DND-41 (cell line): ENCODE data around the gene DDRGK1.

Experiments used
- ATAC-seq: fragments of 200-7000 bp; cut with Tn5 transposase; 3 replicates; pipeline ENCODE4 v1.9.1; 2021; ENCODE audit warnings: low read depth; ENCODE audit not compliant: insufficient read depth
- DNase-seq: peaks from one replicate; pipeline ENCODE4 v3.0.0-alpha.2; 2020
- H2AFZ ChIP-seq: 2 replicates; pipeline ENCODE4 v1.6.0; 2012; ENCODE audit warnings: low read depth, low read length
- H3K27ac ChIP-seq: 2 replicates; pipeline ENCODE4 v1.5.1; 2012; ENCODE audit warnings: low read length, inconsistent platforms
- H3K27me3 ChIP-seq: fragments of 200-600 bp; sonication (generic); 2 replicates; pipeline ENCODE4 v1.6.0; 2012; ENCODE audit warnings: low read length, mild to moderate bottlenecking, inconsistent platforms; ENCODE audit not compliant: insufficient read depth, poor library complexity
- H3K36me3 ChIP-seq: 2 replicates; pipeline ENCODE4 v1.5.1; 2012; ENCODE audit warnings: low read length, inconsistent platforms; ENCODE audit not compliant: insufficient read depth
- H3K4me1 ChIP-seq: 2 replicates; pipeline ENCODE4 v1.5.1; 2012; ENCODE audit warnings: mild to moderate bottlenecking, low read length; ENCODE audit not compliant: insufficient read depth
- H3K4me2 ChIP-seq: 2 replicates; pipeline ENCODE4 v1.6.0; 2012; ENCODE audit warnings: mild to moderate bottlenecking, moderate library complexity, low read length, inconsistent platforms; ENCODE audit not compliant: insufficient read depth
- H3K4me3 ChIP-seq, 2 experiments: fragments of 200-600 bp in 1 of 2; shearing (Covaris generic) in 1 of 2; 2 replicates each; pipeline ENCODE4 v1.5.1; 2012 to 2016; ENCODE audit warnings: inconsistent platforms in 2 of 2, low read length in 2 of 2, mild to moderate bottlenecking in 2 of 2, low read depth in 1 of 2, moderate library complexity in 1 of 2
- H3K79me2 ChIP-seq: 2 replicates; pipeline ENCODE4 v1.6.0; 2012; ENCODE audit warnings: low read length, inconsistent platforms; ENCODE audit not compliant: insufficient read depth
- H3K9ac ChIP-seq: 2 replicates; pipeline ENCODE4 v1.6.0; 2012; ENCODE audit warnings: low read depth, mild to moderate bottlenecking, inconsistent platforms, low read length, moderate library complexity
- H3K9me3 ChIP-seq: 2 replicates; pipeline ENCODE4 v1.5.1; 2012; ENCODE audit warnings: low read length, moderate library complexity, mild to moderate bottlenecking, inconsistent platforms; ENCODE audit not compliant: insufficient read depth, severe bottlenecking
- H4K20me1 ChIP-seq: 2 replicates; pipeline ENCODE4 v1.6.0; 2012; ENCODE audit warnings: low read length; ENCODE audit not compliant: insufficient read depth
- EZH2 ChIP-seq: IDR thresholded peaks from 3 replicates; pipeline ENCODE4 v1.6.1; 2012; ENCODE audit warnings: borderline replicate concordance, low read depth, mild to moderate bottlenecking, moderate library complexity, low read length, inconsistent platforms; ENCODE audit not compliant: severe bottlenecking
- TF ChIP-seq, protein P1 (sequence below): IDR thresholded peaks from 2 replicates; pipeline ENCODE4 v1.5.1; 2012; ENCODE audit warnings: borderline replicate concordance, low read length, moderate library complexity, mild to moderate bottlenecking; ENCODE audit not compliant: poor library complexity, severe bottlenecking; ENCODE audit errors: extremely low read depth

The DDRGK1 gene

DNA sequence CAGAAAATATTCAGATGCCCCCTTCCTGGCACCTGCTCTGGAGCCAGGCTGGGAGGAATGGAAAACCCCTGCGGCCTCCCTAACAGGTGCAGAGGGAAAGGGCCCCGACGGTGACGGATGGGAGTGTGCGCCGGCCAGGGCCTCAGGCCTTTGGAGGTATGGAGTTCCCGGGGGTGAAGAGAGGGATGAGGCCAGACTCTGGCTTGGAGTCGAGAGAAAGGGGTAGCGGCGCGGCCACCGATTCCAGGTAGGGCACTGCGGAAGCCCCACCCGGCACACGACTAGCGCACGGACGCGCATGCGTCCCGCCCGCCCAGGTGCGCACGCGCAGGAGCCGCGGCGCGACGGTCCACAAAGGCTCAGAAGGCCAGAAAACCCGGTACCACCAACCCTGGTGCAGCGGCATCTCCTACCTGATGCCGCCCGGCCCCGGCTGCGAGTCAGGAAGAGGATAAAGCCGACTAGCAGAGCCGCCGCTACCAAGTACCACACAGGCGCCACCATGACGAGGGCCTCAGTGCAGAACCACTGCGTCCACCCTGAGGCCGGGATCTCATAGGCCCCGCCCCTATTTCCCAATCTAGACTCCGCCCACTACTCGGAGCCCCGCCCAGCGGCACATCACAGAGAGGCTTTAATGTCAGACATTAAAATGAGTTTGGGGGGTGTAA lies at the start of gene DDRGK1:
Gene DDRGK1 (minus strand): TSS at position 559 of the 671 bp plus-strand sequence. CDS start 55 bp downstream, at position 504.
- H3K4me3 ChIP-seq: peak within 1 kb of the TSS; percentile 81
- H3K4me1 ChIP-seq: peaks cover 38% of the 10 kb centered on the region
- peaks cover 38% of the 10 kb centered on the region for H3K79me2 ChIP-seq
- no peaks in the 10 kb centered on the region for H3K9me3 ChIP-seq
- peak within 1 kb of the TSS; percentile 98 for H3K4me2 ChIP-seq
- H4K20me1 ChIP-seq: 0 out of 2 replicates have a peak, but pooled peaks cover 6% of the 10 kb centered on the region
- TF ChIP-seq, protein P1, sequence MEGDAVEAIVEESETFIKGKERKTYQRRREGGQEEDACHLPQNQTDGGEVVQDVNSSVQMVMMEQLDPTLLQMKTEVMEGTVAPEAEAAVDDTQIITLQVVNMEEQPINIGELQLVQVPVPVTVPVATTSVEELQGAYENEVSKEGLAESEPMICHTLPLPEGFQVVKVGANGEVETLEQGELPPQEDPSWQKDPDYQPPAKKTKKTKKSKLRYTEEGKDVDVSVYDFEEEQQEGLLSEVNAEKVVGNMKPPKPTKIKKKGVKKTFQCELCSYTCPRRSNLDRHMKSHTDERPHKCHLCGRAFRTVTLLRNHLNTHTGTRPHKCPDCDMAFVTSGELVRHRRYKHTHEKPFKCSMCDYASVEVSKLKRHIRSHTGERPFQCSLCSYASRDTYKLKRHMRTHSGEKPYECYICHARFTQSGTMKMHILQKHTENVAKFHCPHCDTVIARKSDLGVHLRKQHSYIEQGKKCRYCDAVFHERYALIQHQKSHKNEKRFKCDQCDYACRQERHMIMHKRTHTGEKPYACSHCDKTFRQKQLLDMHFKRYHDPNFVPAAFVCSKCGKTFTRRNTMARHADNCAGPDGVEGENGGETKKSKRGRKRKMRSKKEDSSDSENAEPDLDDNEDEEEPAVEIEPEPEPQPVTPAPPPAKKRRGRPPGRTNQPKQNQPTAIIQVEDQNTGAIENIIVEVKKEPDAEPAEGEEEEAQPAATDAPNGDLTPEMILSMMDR: peak; percentile 5
- TF ChIP-seq EZH2: no peak
- H3K27me3 ChIP-seq: no peaks in the 10 kb centered on the region
- peak within 1 kb of the TSS; percentile 96 for H2AFZ ChIP-seq
- peaks cover 35% of the 10 kb centered on the region for H3K36me3 ChIP-seq
- H3K9ac ChIP-seq: peak within 1 kb of the TSS; percentile 91
- peak; percentile 82 for ATAC-seq
- H3K27ac ChIP-seq: peak within 1 kb of the TSS; percentile 91
- peak; percentile 92 for DNase-seq

DNA sequence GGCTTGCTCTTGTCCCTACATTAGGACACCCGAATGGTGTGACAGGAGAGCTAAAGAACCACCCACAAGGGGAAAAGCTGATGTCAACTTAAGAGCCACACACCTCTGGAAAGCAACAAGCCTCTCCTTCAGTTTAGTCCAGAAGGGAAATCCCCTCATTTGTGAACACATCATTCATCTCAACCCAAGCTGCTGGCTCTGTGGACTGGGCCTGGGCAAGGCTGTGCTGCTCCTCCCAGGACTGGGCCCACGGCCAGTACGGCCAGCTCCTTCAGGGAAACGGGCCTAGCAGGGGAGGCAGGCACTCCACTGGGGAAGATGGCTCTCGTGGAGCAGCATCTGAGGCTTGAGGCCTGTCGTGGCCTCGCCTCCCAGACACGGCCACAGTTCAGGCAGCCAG lies 47.3 kb upstream of the DDRGK1 start:
- H2AFZ ChIP-seq: no peak overlapping the region
- no peak overlapping the region for H3K4me3 ChIP-seq
- H3K4me2 ChIP-seq: no peak overlapping the region
- H3K9me3 ChIP-seq: no peaks in the 10 kb centered on the region
- TF ChIP-seq, protein P1: no peak
- TF ChIP-seq EZH2: no peak
- ATAC-seq (no peak), DNase-seq (no peak)
- peaks cover 20% of the 10 kb centered on the region for H3K27me3 ChIP-seq
- no peak overlapping the region for H3K9ac ChIP-seq
- no peaks in the 10 kb centered on the region for H3K79me2 ChIP-seq
- H3K27ac ChIP-seq: no peak overlapping the region
- H3K4me1 ChIP-seq: no peaks in the 10 kb centered on the region
- H3K36me3 ChIP-seq: no peaks in the 10 kb centered on the region
- H4K20me1 ChIP-seq: no peaks in the 10 kb centered on the region

DNA sequence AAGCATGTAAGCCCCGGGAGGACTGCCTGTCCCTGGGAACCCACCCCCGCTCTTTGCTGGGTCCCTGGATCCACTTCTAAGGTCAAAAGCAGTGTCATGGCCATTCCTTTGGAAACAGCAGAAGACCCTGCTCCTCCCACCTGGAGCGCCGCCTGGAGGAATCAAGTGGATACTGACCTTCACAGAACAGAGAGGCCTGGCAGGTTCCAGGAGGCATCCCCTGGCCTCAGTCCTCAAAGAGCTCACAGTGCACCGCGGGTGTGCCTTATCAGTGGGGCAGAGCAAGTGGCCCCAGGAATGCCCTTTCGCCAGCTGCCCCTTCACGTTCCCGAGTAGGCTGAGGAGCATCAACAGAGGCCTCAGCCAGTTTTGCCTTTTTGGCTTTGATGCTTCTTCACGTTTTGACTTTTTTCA lies 45.6 kb upstream of the DDRGK1 start:
- Histone ChIP-seq H3K27me3 (peaks cover 16% of the 10 kb centered on the region), H3K4me1 (no peaks in the 10 kb centered on the region), H3K9ac (no peak overlapping the region), H3K36me3 (no peaks in the 10 kb centered on the region), H3K4me3 (no peak overlapping the region), H3K4me2 (no peak overlapping the region), H3K27ac (no peak overlapping the region), H2AFZ (no peak overlapping the region), H3K79me2 (no peaks in the 10 kb centered on the region), H3K9me3 (no peaks in the 10 kb centered on the region), H4K20me1 (no peaks in the 10 kb centered on the region)
- DNase-seq: no peak
- ATAC-seq: no peak
- no peak for TF ChIP-seq EZH2
- TF ChIP-seq, protein P1: no peak
